Hepatocyte (in vitro differentiated cells): ENCODE data around the gene CTNND2. TPM values are rescaled to one million over a fixed set of nuclear protein-coding genes. Genes with fewer than 3 reads are reported as not detected.

ENCODE experiments used
- DNase-seq: peaks from one replicate; pipeline ENCODE4 v3.0.0-alpha.2; 2016; ENCODE audit warnings: low spot score
- H2AFZ ChIP-seq: fragments of 200-600 bp; sonication (generic); 2 replicates; pipeline ENCODE4 v1.6.0; 2016; ENCODE audit warnings: antibody characterized with exemption, mild to moderate bottlenecking
- H3K27ac ChIP-seq: fragments of 200-600 bp; sonication (generic); 2 replicates; pipeline ENCODE4 v1.5.1; 2016; ENCODE audit warnings: mild to moderate bottlenecking
- H3K27me3 ChIP-seq: fragments of 200-600 bp; sonication (generic); 2 replicates; pipeline ENCODE4 v1.6.1; 2016
- H3K36me3 ChIP-seq: fragments of 200-600 bp; sonication (generic); replicated peaks from 2 replicates; pipeline ENCODE4 v1.5.1; 2016; ENCODE audit warnings: low read depth; ENCODE audit not compliant: insufficient read depth
- H3K4me1 ChIP-seq: fragments of 200-600 bp; sonication (generic); 2 replicates; pipeline ENCODE4 v1.5.1; 2016; ENCODE audit warnings: mild to moderate bottlenecking, moderate library complexity; ENCODE audit not compliant: insufficient read depth
- H3K4me2 ChIP-seq: fragments of 200-600 bp; sonication (generic); 2 replicates; pipeline ENCODE4 v1.6.0; 2016
- H3K4me3 ChIP-seq: fragments of 200-600 bp; sonication (generic); 2 replicates; pipeline ENCODE4 v1.5.1; 2016; ENCODE audit warnings: mild to moderate bottlenecking
- H3K79me2 ChIP-seq: fragments of 200-600 bp; sonication (generic); 2 replicates; pipeline ENCODE4 v1.6.0; 2017; ENCODE audit warnings: mild to moderate bottlenecking
- H3K9me2 ChIP-seq: fragments of 200-600 bp; sonication (generic); replicated peaks from 2 replicates; pipeline ENCODE4 v1.6.0; 2017; ENCODE audit warnings: mild to moderate bottlenecking; ENCODE audit not compliant: insufficient read depth
- H3K9me3 ChIP-seq: fragments of 200-600 bp; sonication (generic); 2 replicates; pipeline ENCODE4 v1.5.1; 2016; ENCODE audit warnings: low read depth, mild to moderate bottlenecking
- H4K20me1 ChIP-seq: fragments of 200-600 bp; sonication (generic); 2 replicates; pipeline ENCODE4 v1.6.0; 2016; ENCODE audit warnings: mild to moderate bottlenecking; ENCODE audit not compliant: insufficient read depth, poor library complexity, severe bottlenecking
- EZH2 ChIP-seq: fragments of 200-600 bp; sonication (generic); IDR thresholded peaks from 2 replicates; pipeline ENCODE4 v1.6.1; 2016; ENCODE audit warnings: antibody characterized with exemption, mild to moderate bottlenecking, borderline replicate concordance
- EZH2phosphoT487 ChIP-seq: fragments of 200-600 bp; sonication (generic); IDR thresholded peaks from one replicate; pipeline ENCODE4 v1.6.1; 2018; ENCODE audit warnings: antibody characterized with exemption, mild to moderate bottlenecking, low read depth, moderate library complexity; ENCODE audit not compliant: unreplicated experiment, severe bottlenecking
- WGBS: methylation state at CpG from one replicate; pipeline ENCODE4 v1.1.6; 2016; ENCODE audit warnings: low lambda C conversion rate; ENCODE audit errors: missing lambda C conversion rate; 5-methylcytosine and 5-hydroxymethylcytosine counted together
- polyA plus RNA-seq: library from polyadenylated mRNA; unstranded; fragments of >200 nt; fragmentation: Nextera tagmentation; extraction: Ambion mirVana; gene quantifications from 2 replicates; pipeline ENCODE4 v1.2.1, GENCODE V29; 2016
- total RNA-seq: library from RNA; depleted of rRNA; stranded (reverse); fragments of >200 nt; gene quantifications from 2 replicates; pipeline ENCODE4 v1.2.3, GENCODE V29; 2014
- TF ChIP-seq, protein P1 (sequence below): fragments of 200-600 bp; sonication (generic); IDR thresholded peaks from 2 replicates; pipeline ENCODE4 v1.5.1; 2016; ENCODE audit warnings: antibody characterized with exemption, mild to moderate bottlenecking; ENCODE audit not compliant: poor library complexity

Gene CTNND2
- total and polyA plus RNA-seq, 2 experiments from 2014 or later = 27.5 to 30.3 TPM

DNA sequence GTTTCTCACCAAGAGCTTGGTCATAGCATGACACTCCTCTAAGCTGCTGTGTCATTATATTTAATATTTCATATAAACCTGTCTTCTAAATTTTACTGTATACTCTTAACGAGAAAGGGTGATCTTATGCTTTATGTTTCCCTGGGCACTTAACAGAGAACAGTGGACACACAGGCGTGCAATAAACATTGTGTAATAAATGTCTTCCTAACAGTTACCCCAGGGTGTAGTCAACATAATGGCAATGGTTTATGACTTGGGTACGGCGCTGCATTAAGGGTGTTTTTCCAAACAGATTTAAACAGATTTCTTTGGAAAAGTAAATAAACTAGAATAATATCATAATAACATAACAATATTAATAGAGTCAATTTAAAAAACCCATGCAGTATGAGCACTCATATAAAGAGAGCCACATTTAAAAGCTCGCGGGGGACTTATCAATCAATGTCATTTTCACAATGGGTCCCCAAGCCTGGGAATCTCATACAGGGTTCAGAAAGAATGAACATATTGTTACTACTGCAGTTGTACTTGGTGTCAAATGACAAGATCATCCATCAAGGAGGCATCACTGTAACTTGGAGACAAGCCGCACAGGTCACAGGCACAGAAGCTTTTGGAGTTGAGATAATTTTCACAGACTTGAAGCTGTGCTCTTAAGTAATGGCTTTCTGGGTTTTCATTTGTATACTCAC is 376.4 kb downstream of the CTNND2 start:
- DNase-seq = no peak
- no peaks in the 10 kb centered on the region for H3K9me3 ChIP-seq
- H3K4me3 ChIP-seq = no peak overlapping the region
- no peak overlapping the region for H2AFZ ChIP-seq
- H3K27me3 ChIP-seq = no peaks in the 10 kb centered on the region
- no peaks in the 10 kb centered on the region for H3K9me2 ChIP-seq
- TF ChIP-seq EZH2 (no peak), EZH2phosphoT487 (no peak)
- TF ChIP-seq, protein P1, sequence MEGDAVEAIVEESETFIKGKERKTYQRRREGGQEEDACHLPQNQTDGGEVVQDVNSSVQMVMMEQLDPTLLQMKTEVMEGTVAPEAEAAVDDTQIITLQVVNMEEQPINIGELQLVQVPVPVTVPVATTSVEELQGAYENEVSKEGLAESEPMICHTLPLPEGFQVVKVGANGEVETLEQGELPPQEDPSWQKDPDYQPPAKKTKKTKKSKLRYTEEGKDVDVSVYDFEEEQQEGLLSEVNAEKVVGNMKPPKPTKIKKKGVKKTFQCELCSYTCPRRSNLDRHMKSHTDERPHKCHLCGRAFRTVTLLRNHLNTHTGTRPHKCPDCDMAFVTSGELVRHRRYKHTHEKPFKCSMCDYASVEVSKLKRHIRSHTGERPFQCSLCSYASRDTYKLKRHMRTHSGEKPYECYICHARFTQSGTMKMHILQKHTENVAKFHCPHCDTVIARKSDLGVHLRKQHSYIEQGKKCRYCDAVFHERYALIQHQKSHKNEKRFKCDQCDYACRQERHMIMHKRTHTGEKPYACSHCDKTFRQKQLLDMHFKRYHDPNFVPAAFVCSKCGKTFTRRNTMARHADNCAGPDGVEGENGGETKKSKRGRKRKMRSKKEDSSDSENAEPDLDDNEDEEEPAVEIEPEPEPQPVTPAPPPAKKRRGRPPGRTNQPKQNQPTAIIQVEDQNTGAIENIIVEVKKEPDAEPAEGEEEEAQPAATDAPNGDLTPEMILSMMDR = no peak
- peaks cover 7% of the 10 kb centered on the region for H3K4me1 ChIP-seq
- H4K20me1 ChIP-seq = no peaks in the 10 kb centered on the region
- H3K36me3 ChIP-seq = no peaks in the 10 kb centered on the region
- H3K79me2 ChIP-seq = no peaks in the 10 kb centered on the region
- no peak overlapping the region for H3K27ac ChIP-seq
- H3K4me2 ChIP-seq = no peak overlapping the region
- 88% methylated on average over 7 of the region's 7 CpGs for WGBS

DNA sequence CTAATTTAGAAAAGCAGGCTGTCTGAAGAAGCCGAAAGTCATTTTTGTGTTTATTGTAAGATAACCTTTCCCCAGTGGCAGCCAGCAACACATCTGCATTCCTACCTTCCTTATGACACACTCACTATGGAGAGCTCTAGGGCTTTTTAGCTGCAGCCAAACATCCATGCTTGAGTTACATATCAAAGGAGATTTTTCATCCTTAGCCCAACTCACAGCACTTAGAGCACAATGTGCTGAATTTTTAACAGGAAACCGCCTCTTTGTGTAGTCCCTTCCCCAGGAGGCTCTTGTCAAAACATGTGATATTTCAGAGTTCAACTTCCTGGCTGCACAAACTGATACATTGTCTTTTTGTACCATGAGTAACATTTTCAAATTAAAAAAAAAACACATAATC is 379.2 kb downstream of the CTNND2 start:
- Histone ChIP-seq H3K4me2 (no peak overlapping the region), H3K27ac (no peak overlapping the region), H3K9me3 (no peaks in the 10 kb centered on the region), H3K4me1 (peaks cover 7% of the 10 kb centered on the region), H2AFZ (no peak overlapping the region), H3K27me3 (no peaks in the 10 kb centered on the region), H3K79me2 (no peaks in the 10 kb centered on the region), H3K4me3 (no peak overlapping the region), H3K36me3 (no peaks in the 10 kb centered on the region), H4K20me1 (no peaks in the 10 kb centered on the region), H3K9me2 (no peaks in the 10 kb centered on the region)
- DNase-seq = no peak
- TF ChIP-seq EZH2 = no peak
- TF ChIP-seq EZH2phosphoT487 = no peak
- 63% methylated on average over 2 of the region's 2 CpGs for WGBS

GRCh38 chr5:11524188-11524587 is 380.1 kb downstream of the CTNND2 start:
- H3K4me3 ChIP-seq = no peak overlapping the region
- peaks cover 13% of the 10 kb centered on the region for H3K4me1 ChIP-seq
- no peaks in the 10 kb centered on the region for H4K20me1 ChIP-seq
- peak overlapping the region; percentile 36 for H3K27ac ChIP-seq
- TF ChIP-seq EZH2 = no peak
- TF ChIP-seq, protein P1 = no peak
- no peak for TF ChIP-seq EZH2phosphoT487
- H3K9me2 ChIP-seq = no peaks in the 10 kb centered on the region
- H3K4me2 ChIP-seq = no peak overlapping the region
- H3K27me3 ChIP-seq = no peaks in the 10 kb centered on the region
- no peaks in the 10 kb centered on the region for H3K79me2 ChIP-seq
- H3K9me3 ChIP-seq = no peaks in the 10 kb centered on the region
- DNase-seq = no peak
- H2AFZ ChIP-seq = no peak overlapping the region
- H3K36me3 ChIP-seq = no peaks in the 10 kb centered on the region
- 61% methylated on average over 4 of the region's 4 CpGs for WGBS

- Histone ChIP-seq H3K36me3 (no peaks in the 10 kb centered on the region), H3K4me2 (no peak overlapping the region), H2AFZ (no peak overlapping the region), H4K20me1 (no peaks in the 10 kb centered on the region), H3K27me3 (no peaks in the 10 kb centered on the region), H3K9me3 (no peaks in the 10 kb centered on the region), H3K79me2 (no peaks in the 10 kb centered on the region), H3K9me2 (no peaks in the 10 kb centered on the region), H3K4me3 (no peak overlapping the region), H3K27ac (no peak overlapping the region), H3K4me1 (peaks cover 13% of the 10 kb centered on the region)
- TF ChIP-seq EZH2 (no peak), EZH2phosphoT487 (no peak)
- TF ChIP-seq, protein P1 = no peak
- 97% methylated on average over 4 of the region's 4 CpGs for WGBS
- DNase-seq = no peak
These were observed 381.4 kb downstream of the CTNND2 start for GRCh38 chr5:11522796-11523195.
